Panc1 (cell line): Measurements from ENCODE around the gene TRABD2B. TPM values are rescaled to one million over a fixed set of nuclear protein-coding genes. Genes with fewer than 3 reads are reported as not detected.

Source experiments
- ATAC-seq: fragments of 200-7000 bp; cut with Tn5 transposase; 2 replicates; pipeline ENCODE4 v1.9.1; 2020; ENCODE audit warnings: mild to moderate bottlenecking, moderate library complexity
- BruUV-seq: library from RNA; stranded (reverse); fragments of 400-500 nt; replicated peaks from 2 replicates; lab custom pipeline; 2021; lab: Mats Ljungman, UMichigan
- CTCF ChIA-PET: fragments of 300-600 bp; sonication (Branson Sonifier 250); formaldehyde crosslinking; loops from one replicate; lab custom pipeline; 2022; ENCODE audit warnings: antibody characterized with exemption; lab: Charles Lee
- POLR2A ChIA-PET: fragments of 300-600 bp; sonication (Branson Sonifier 250); formaldehyde crosslinking; loops from one replicate; lab custom pipeline; 2022; ENCODE audit warnings: antibody characterized with exemption; lab: Charles Lee
- DNase-seq: peaks from one replicate; pipeline ENCODE4 v3.0.0-alpha.2; 2010; ENCODE audit warnings: low read depth, low spot score
- H3K27ac ChIP-seq: 2 replicates; pipeline ENCODE4 v1.5.1; 2011; ENCODE audit warnings: mild to moderate bottlenecking, low read length, inconsistent platforms
- H3K27me3 ChIP-seq: fragments of 200-500 bp; sonication (Bioruptor generic); 2 replicates; pipeline ENCODE4 v1.6.0; 2014; ENCODE audit warnings: low read length, inconsistent platforms; ENCODE audit not compliant: control insufficient read depth, insufficient read depth
- H3K36me3 ChIP-seq: fragments of 200-500 bp; sonication (Bioruptor generic); 2 replicates; pipeline ENCODE4 v1.5.1; 2014; ENCODE audit warnings: inconsistent platforms, mild to moderate bottlenecking, low read length, moderate library complexity; ENCODE audit not compliant: control insufficient read depth, insufficient read depth
- H3K4me1 ChIP-seq: 2 replicates; pipeline ENCODE4 v1.5.1; 2011; ENCODE audit warnings: inconsistent platforms, mild to moderate bottlenecking, low read length, moderate library complexity; ENCODE audit not compliant: control insufficient read depth, insufficient read depth
- H3K4me3 ChIP-seq, 2 experiments: 2 replicates each; pipeline ENCODE4 v1.5.1; 2011 to 2012; ENCODE audit warnings: low read depth in 2 of 2, low read length in 2 of 2, mild to moderate bottlenecking in 2 of 2, inconsistent platforms in 1 of 2, moderate library complexity in 1 of 2
- H3K9me3 ChIP-seq: fragments of 200-500 bp; sonication (Bioruptor generic); 2 replicates; pipeline ENCODE4 v1.5.1; 2014; ENCODE audit warnings: low read depth, mild to moderate bottlenecking, inconsistent platforms, low read length, moderate library complexity; ENCODE audit not compliant: control insufficient read depth, insufficient read depth
- CTCF ChIP-seq: fragments of 450-650 bp; IDR thresholded peaks from 2 replicates; pipeline ENCODE4 v1.5.1; 2017; ENCODE audit warnings: mild to moderate bottlenecking
- POLR2AphosphoS5 ChIP-seq: IDR thresholded peaks from 2 replicates; pipeline ENCODE4 v1.6.1; 2012; ENCODE audit warnings: mild to moderate bottlenecking, low read depth, low read length, moderate library complexity
- REST ChIP-seq, 2 experiments: IDR thresholded peaks; 2 replicates each; pipeline ENCODE4 v1.6.1; 2011 to 2012; ENCODE audit warnings: low read depth in 2 of 2, control low read depth in 1 of 2, low read length in 1 of 2, mild to moderate bottlenecking in 1 of 2, moderate library complexity in 1 of 2; ENCODE audit not compliant: insufficient read depth in 1 of 2
- SIN3A ChIP-seq: IDR thresholded peaks from 2 replicates; pipeline ENCODE4 v1.6.1; 2012; ENCODE audit warnings: low read depth, mild to moderate bottlenecking, low read length, moderate library complexity, borderline replicate concordance; ENCODE audit not compliant: insufficient read depth
- TCF7L2 ChIP-seq: IDR thresholded peaks from 2 replicates; pipeline ENCODE4 v1.6.1; 2011; ENCODE audit warnings: mild to moderate bottlenecking, low read depth, low read length, inconsistent platforms
- in situ Hi-C: cut with HindIII; loops from 2 replicates; pipeline ENCODE4 v1.10.0; 2016; ENCODE audit warnings: low sequenced_read_pairs, low pct_unique_long_range_greater_than_20kb
- intact Hi-C: fragments of 100-400 bp; cut with micrococcal nuclease; formaldehyde crosslinking; loops from one replicate; pipeline ENCODE4 v1.10.0; 2022; ENCODE audit not compliant: unreplicated experiment
- total RNA-seq: library from RNA; stranded (reverse); gene quantifications from one replicate; pipeline ENCODE4 v1.2.1, GENCODE V29; 2021; ENCODE audit not compliant: unreplicated experiment

TRABD2B gene
- total RNA-seq, 1 experiment from 2014 or later = not detected

- intact Hi-C loops (no loop called here), in situ Hi-C loops (no loop called here)
- Histone ChIP-seq H3K36me3 (no peaks in the 10 kb centered on the region), H3K4me3 (no peak overlapping the region), H3K9me3 (0 out of 2 replicates have a peak, but pooled peaks cover 3% of the 10 kb centered on the region), H3K4me1 (no peaks in the 10 kb centered on the region), H3K27ac (no peak overlapping the region), H3K27me3 (0 out of 2 replicates have a peak, but pooled peaks cover 6% of the 10 kb centered on the region)
- TF ChIP-seq POLR2AphosphoS5 = no peak
- TF ChIP-seq SIN3A = no peak
- TF ChIP-seq CTCF = no peak
- TF ChIP-seq TCF7L2 = no peak
- TF ChIP-seq REST (IDR thresholded peaks at IDR 0.05; ENCODE audit: insufficient read depth in 1 of 2, low read depth in 2 of 2, low read length in 1 of 2) = no peak
- ChIA-PET POLR2A (no interaction called here), CTCF (no interaction called here)
- no TSS peak for BruUV-seq
- DNase-seq (no peak), ATAC-seq (no peak)
Observed at GRCh38 chr1:47838562-47839432, 158.4 kb downstream of the TRABD2B start.

GRCh38 chr1:47837866-47838561 is 159.2 kb downstream of the TRABD2B start:
- DNase-seq = no peak
- Histone ChIP-seq H3K27me3 (0 out of 2 replicates have a peak, but pooled peaks cover 3% of the 10 kb centered on the region), H3K4me3 (no peak overlapping the region), H3K4me1 (no peaks in the 10 kb centered on the region), H3K9me3 (0 out of 2 replicates have a peak, but pooled peaks cover 3% of the 10 kb centered on the region), H3K27ac (no peak overlapping the region), H3K36me3 (no peaks in the 10 kb centered on the region)
- intact Hi-C loops = no loop called here
- ChIA-PET CTCF (no interaction called here), POLR2A (no interaction called here)
- BruUV-seq = no TSS peak
- ATAC-seq = no peak
- TF ChIP-seq SIN3A = no peak
- TF ChIP-seq POLR2AphosphoS5 = no peak
- TF ChIP-seq REST (IDR thresholded peaks at IDR 0.05; ENCODE audit: insufficient read depth in 1 of 2, low read depth in 2 of 2, low read length in 1 of 2) = no peak
- TF ChIP-seq TCF7L2 = no peak
- no peak for TF ChIP-seq CTCF
- in situ Hi-C loops = no loop called here
